K562 (cell line): Measurements from ENCODE around the gene UBE2I. TPM values are rescaled to one million over a fixed set of nuclear protein-coding genes. Genes with fewer than 3 reads are reported as not detected.

Source experiments
- ARID4B ChIP-seq: sonication (generic); formaldehyde crosslinking; IDR thresholded peaks from 2 replicates; pipeline ENCODE4 v1.8.0; 2022; ENCODE audit warnings: mild to moderate bottlenecking, missing genetic modification reagents
- BRF1 ChIP-seq: IDR thresholded peaks from 3 replicates; pipeline ENCODE4 v1.6.1; 2011; ENCODE audit warnings: borderline replicate concordance, mild to moderate bottlenecking; ENCODE audit not compliant: insufficient read length; ENCODE audit errors: extremely low read depth
- CC2D1A ChIP-seq: fragments of 450-650 bp; IDR thresholded peaks from 2 replicates; pipeline ENCODE4 v1.6.1; 2017; ENCODE audit warnings: mild to moderate bottlenecking
- HMGXB4 ChIP-seq: sonication (generic); formaldehyde crosslinking; IDR thresholded peaks from 2 replicates; pipeline ENCODE4 v1.8.1; 2023; ENCODE audit warnings: mild to moderate bottlenecking, missing genetic modification reagents
- NFE2 ChIP-seq: IDR thresholded peaks from 2 replicates; pipeline ENCODE4 v1.6.1; 2014; ENCODE audit warnings: antibody characterized with exemption, low read depth
- SAFB2 ChIP-seq: fragments of 200-400 bp; formaldehyde crosslinking; IDR thresholded peaks from 2 replicates; pipeline ENCODE4 v1.6.1; 2018; ENCODE audit warnings: borderline replicate concordance, low read length, low read depth, moderate library complexity; ENCODE audit not compliant: severe bottlenecking
- STAT5B ChIP-seq: fragments of 250-450 bp; sonication (Bioruptor Pico); IDR thresholded peaks from 2 replicates; pipeline ENCODE4 v1.8.0; 2021; ENCODE audit warnings: mild to moderate bottlenecking, inconsistent platforms
- STAT6 ChIP-seq: sonication (generic); formaldehyde crosslinking; IDR thresholded peaks from 2 replicates; pipeline ENCODE4 v1.8.1; 2023; ENCODE audit warnings: mild to moderate bottlenecking, missing genetic modification reagents
- TAF15 ChIP-seq: fragments of 200-400 bp; formaldehyde crosslinking; IDR thresholded peaks from 2 replicates; pipeline ENCODE4 v1.6.1; 2017; ENCODE audit warnings: mild to moderate bottlenecking, low read depth, low read length, moderate library complexity
- TCF7L2 ChIP-seq: fragments of 150-350 bp; IDR thresholded peaks from 2 replicates; pipeline ENCODE4 v1.6.1; 2016; ENCODE audit warnings: low read depth, mild to moderate bottlenecking, low read length, moderate library complexity
- THAP7 ChIP-seq: fragments of 250-450 bp; sonication (Bioruptor Pico); IDR thresholded peaks from 2 replicates; pipeline ENCODE4 v1.5.0; 2021
- WHSC1 ChIP-seq: IDR thresholded peaks from one replicate; pipeline ENCODE4 v1.6.1; 2012; ENCODE audit warnings: low read length, control low read depth, inconsistent platforms
- ZBTB26 ChIP-seq: fragments of 450-650 bp; formaldehyde crosslinking; IDR thresholded peaks from 2 replicates; pipeline ENCODE4 v1.4.0; 2022; ENCODE audit warnings: missing genetic modification characterization
- ZNF445 ChIP-seq: fragments of 250-450 bp; sonication (Bioruptor Pico); IDR thresholded peaks from 2 replicates; pipeline ENCODE4 v1.4.0; 2020; ENCODE audit warnings: low read depth, mild to moderate bottlenecking, moderate library complexity
- ZZZ3 ChIP-seq: fragments of 450-650 bp; IDR thresholded peaks from 2 replicates; pipeline ENCODE4 v1.6.1; 2016; ENCODE audit warnings: antibody characterized with exemption, mild to moderate bottlenecking, moderate library complexity
- polyA plus RNA-seq, 8 experiments: library from polyadenylated mRNA; depleted of rRNA in 4 of 8; stranded (reverse) in 5 of 8; unstranded in 3 of 8; fragments of >200 nt; fragmentation: Nextera tagmentation in 2 of 8; fragmentation: Illumina TruSeq in 1 of 8; extraction: Ambion mirVana in 2 of 8; extraction: Trizol in 1 of 8; gene quantifications; 2 replicates each; pipeline versions ENCODE4 v1.2.1 to v1.2.3, GENCODE V29; 2011 to 2014; ENCODE audit warnings: inconsistent platforms in 1 of 8, missing spikeins in 1 of 8
- total RNA-seq, 7 experiments: library from RNA; depleted of rRNA in 6 of 7; stranded (reverse); fragments of >200 nt in 6 of 7; fragmentation: Illumina TruSeq in 2 of 7; extraction: Trizol in 2 of 7; gene quantifications; 2 replicates each; pipeline versions ENCODE4 v1.2.1 to v1.2.3, GENCODE V29; 2011 to 2021; ENCODE audit warnings: low replicate concordance in 1 of 7

Gene UBE2I
- total and polyA plus RNA-seq, 9 of the 15 experiments (the other 6 are each of a cell fraction or from before 2014, with no cell fraction given) = 36.6 to 254 (median 104) TPM

- TF ChIP-seq ARID4B (CRISPR knock-in tag) = no peak
- TF ChIP-seq STAT5B (CRISPR knock-in tag) = no peak
- no peak for TF ChIP-seq WHSC1
- no peak for TF ChIP-seq ZNF445 (CRISPR knock-in tag)
- TF ChIP-seq STAT6 (CRISPR knock-in tag) = no peak
- TF ChIP-seq THAP7 = no peak
- no peak for TF ChIP-seq NFE2
- peak; percentile 43; the same call in 1 of the 2 replicates for TF ChIP-seq CC2D1A
- no peak for TF ChIP-seq ZZZ3
- no peak for TF ChIP-seq ZBTB26
- TF ChIP-seq HMGXB4 (CRISPR knock-in tag) = no peak
- no peak for TF ChIP-seq BRF1
- no peak for TF ChIP-seq SAFB2
- no peak for TF ChIP-seq TAF15
- no peak for TF ChIP-seq TCF7L2
Observed at GRCh38 chr16:1308036-1308976, 1.1 kb upstream of the UBE2I start (continued).
